GM21447 (cell line): ENCODE measurements around the gene OR10J1.

Experiments used
- ATAC-seq: cut with Tn5 transposase; IDR thresholded peaks from one replicate; pipeline ENCODE4 v1.9.1; 2021; ENCODE audit not compliant: unreplicated experiment

Gene OR10J1

GRCh38 chr1:159483501-159483900, 44.0 kb downstream of the OR10J1 start:
- no peak for ATAC-seq
